Transverse colon (tissue), 4 donors: Measurements from ENCODE around the gene C16orf87.

Experiments
- EP300 ChIP-seq: sonication (generic); formaldehyde crosslinking; IDR thresholded peaks from one replicate; pipeline ENCODE4 v1.6.1; 2017; ENCODE audit warnings: antibody characterized with exemption, low read depth
- POLR2A ChIP-seq: fragments of 450-650 bp; IDR thresholded peaks from one replicate; pipeline ENCODE4 v1.6.1; 2016; ENCODE audit warnings: antibody characterized with exemption, mild to moderate bottlenecking, moderate library complexity
- POLR2AphosphoS5 ChIP-seq, 3 donors: sonication (generic); formaldehyde crosslinking; IDR thresholded peaks; one replicate each; pipeline ENCODE4 v1.6.1; 2016; ENCODE audit warnings: antibody characterized with exemption in 3 of 3
- TF ChIP-seq, protein P1 (sequence below), 5 experiments: fragments of 200-600 bp in 3 of 5; fragments of 450-650 bp in 2 of 5; sonication (generic) in 3 of 5; IDR thresholded peaks; 1 replicate in 2 of 5; 2 replicates in 3 of 5; pipeline ENCODE4 v1.5.1; 2016 to 2017; ENCODE audit warnings: antibody characterized with exemption in 5 of 5, inconsistent platforms in 3 of 5, mild to moderate bottlenecking in 2 of 5, moderate library complexity in 1 of 5

DNA sequence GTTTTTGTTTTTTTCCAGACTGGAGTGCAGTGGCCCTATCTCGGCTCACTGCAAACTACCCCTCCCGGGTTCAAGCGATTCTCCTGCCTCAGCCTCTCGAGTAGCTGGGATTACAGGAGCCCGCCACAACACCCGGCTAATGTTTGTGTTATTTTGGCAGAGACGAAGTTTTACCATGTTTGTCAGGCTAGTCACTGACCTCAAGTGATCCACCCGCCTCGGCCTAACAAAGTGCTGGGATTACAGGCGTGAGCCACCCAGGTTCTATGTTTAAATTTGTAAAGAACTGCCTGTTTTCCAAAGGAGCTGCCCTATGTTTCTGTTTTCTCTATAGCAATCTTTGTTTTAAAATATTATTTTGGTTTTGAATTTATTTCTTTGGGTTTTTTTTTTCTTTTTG, 13.8 kb upstream of the C16orf87 start:
- no peak for TF ChIP-seq POLR2A
- TF ChIP-seq, protein P1, sequence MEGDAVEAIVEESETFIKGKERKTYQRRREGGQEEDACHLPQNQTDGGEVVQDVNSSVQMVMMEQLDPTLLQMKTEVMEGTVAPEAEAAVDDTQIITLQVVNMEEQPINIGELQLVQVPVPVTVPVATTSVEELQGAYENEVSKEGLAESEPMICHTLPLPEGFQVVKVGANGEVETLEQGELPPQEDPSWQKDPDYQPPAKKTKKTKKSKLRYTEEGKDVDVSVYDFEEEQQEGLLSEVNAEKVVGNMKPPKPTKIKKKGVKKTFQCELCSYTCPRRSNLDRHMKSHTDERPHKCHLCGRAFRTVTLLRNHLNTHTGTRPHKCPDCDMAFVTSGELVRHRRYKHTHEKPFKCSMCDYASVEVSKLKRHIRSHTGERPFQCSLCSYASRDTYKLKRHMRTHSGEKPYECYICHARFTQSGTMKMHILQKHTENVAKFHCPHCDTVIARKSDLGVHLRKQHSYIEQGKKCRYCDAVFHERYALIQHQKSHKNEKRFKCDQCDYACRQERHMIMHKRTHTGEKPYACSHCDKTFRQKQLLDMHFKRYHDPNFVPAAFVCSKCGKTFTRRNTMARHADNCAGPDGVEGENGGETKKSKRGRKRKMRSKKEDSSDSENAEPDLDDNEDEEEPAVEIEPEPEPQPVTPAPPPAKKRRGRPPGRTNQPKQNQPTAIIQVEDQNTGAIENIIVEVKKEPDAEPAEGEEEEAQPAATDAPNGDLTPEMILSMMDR (IDR thresholded peaks at IDR 0.05), result no peak
- TF ChIP-seq EP300, result no peak
- no peak for TF ChIP-seq POLR2AphosphoS5 (IDR thresholded peaks at IDR 0.05)
